IMR-90 (cell line): Measurements from ENCODE around the gene RBMS3. TPM values are rescaled to one million over a fixed set of nuclear protein-coding genes. Genes with fewer than 3 reads are reported as not detected.

ENCODE experiments used
- ATAC-seq: fragments of 200-7000 bp; cut with Tn5 transposase; 2 replicates; pipeline ENCODE4 v1.9.1; 2020; ENCODE audit warnings: low read depth, mild to moderate bottlenecking, moderate library complexity
- BruUV-seq: library from RNA; stranded (reverse); fragments of 400-500 nt; replicated peaks from 2 replicates; lab custom pipeline; 2021; lab: Mats Ljungman, UMichigan
- CTCF ChIA-PET: fragments of 300-600 bp; formaldehyde crosslinking; extraction: SDS; loops from one replicate; lab custom pipeline; 2021; ENCODE audit warnings: antibody characterized with exemption; lab: Yijun Ruan, JAX
- POLR2A ChIA-PET: fragments of 300-600 bp; sonication (Branson Sonifier 250); formaldehyde crosslinking; loops from one replicate; lab custom pipeline; 2022; ENCODE audit warnings: antibody characterized with exemption; ENCODE audit not compliant: unreplicated experiment; lab: Charles Lee
- DNase-seq: peaks from one replicate; pipeline ENCODE4 v3.0.0; 2013
- H2AFZ ChIP-seq: replicated peaks from 2 replicates; pipeline ENCODE3; 2013; ENCODE audit warnings: low read length, mild to moderate bottlenecking; ENCODE audit not compliant: poor library complexity
- H2AK5ac ChIP-seq: 2 replicates; pipeline ENCODE4 v1.6.1; 2013; ENCODE audit warnings: low read depth, low read length, inconsistent platforms
- H2AK9ac ChIP-seq: replicated peaks from 2 replicates; pipeline ENCODE3; 2013; ENCODE audit warnings: mild to moderate bottlenecking, low read depth, low read length, moderate library complexity; ENCODE audit not compliant: poor library complexity
- H2BK120ac ChIP-seq: 2 replicates; pipeline ENCODE4 v1.6.1; 2013; ENCODE audit warnings: low read depth, low read length, inconsistent platforms
- H2BK15ac ChIP-seq: 3 replicates; pipeline ENCODE4 v1.6.1; 2013; ENCODE audit warnings: low read depth, low read length, inconsistent platforms
- H2BK20ac ChIP-seq: 2 replicates; pipeline ENCODE4 v1.6.1; 2013; ENCODE audit warnings: low read depth, mild to moderate bottlenecking, inconsistent platforms, low read length, moderate library complexity
- H2BK5ac ChIP-seq: 2 replicates; pipeline ENCODE4 v1.6.1; 2013; ENCODE audit warnings: mild to moderate bottlenecking, low read depth, low read length, inconsistent platforms; ENCODE audit not compliant: poor library complexity, severe bottlenecking
- H3K14ac ChIP-seq: replicated peaks from 2 replicates; pipeline ENCODE4 v1.6.1; 2013; ENCODE audit warnings: low read depth, low read length, inconsistent platforms
- H3K18ac ChIP-seq: 2 replicates; pipeline ENCODE4 v1.6.1; 2013; ENCODE audit warnings: low read depth, low read length, control low read depth
- H3K23ac ChIP-seq: 2 replicates; pipeline ENCODE4 v1.6.1; 2013; ENCODE audit warnings: low read depth, low read length, inconsistent platforms
- H3K27ac ChIP-seq: 2 replicates; pipeline ENCODE4 v1.5.1; 2013; ENCODE audit warnings: mild to moderate bottlenecking, control low read depth, low read length; ENCODE audit not compliant: insufficient read depth
- H3K27me3 ChIP-seq: 2 replicates; pipeline ENCODE4 v1.6.1; 2013; ENCODE audit warnings: low read length; ENCODE audit not compliant: control insufficient read depth, insufficient read depth
- H3K36me3 ChIP-seq: 2 replicates; pipeline ENCODE4 v1.6.1; 2013; ENCODE audit warnings: low read length, mixed read lengths; ENCODE audit not compliant: control insufficient read depth, insufficient read depth
- H3K4ac ChIP-seq: 2 replicates; pipeline ENCODE4 v1.6.1; 2013; ENCODE audit warnings: low read depth, low read length, inconsistent platforms
- H3K4me1 ChIP-seq: 2 replicates; pipeline ENCODE4 v1.6.1; 2013; ENCODE audit warnings: low read length, mixed read lengths; ENCODE audit not compliant: control insufficient read depth, insufficient read depth
- H3K4me2 ChIP-seq: 2 replicates; pipeline ENCODE4 v1.6.1; 2013; ENCODE audit warnings: low read depth, mild to moderate bottlenecking, control low read depth, low read length, moderate library complexity
- H3K4me3 ChIP-seq: 2 replicates; pipeline ENCODE4 v1.5.1; 2013; ENCODE audit warnings: low read depth, mild to moderate bottlenecking, control low read depth, low read length, moderate library complexity; ENCODE audit not compliant: insufficient read depth
- H3K56ac ChIP-seq: 2 replicates; pipeline ENCODE4 v1.6.1; 2013; ENCODE audit warnings: low read length, inconsistent platforms; ENCODE audit not compliant: insufficient read depth; ENCODE audit errors: extremely low read depth
- H3K79me1 ChIP-seq, 2 experiments: 2 replicates each; pipeline ENCODE4 v1.6.1; 2013; ENCODE audit warnings: low read length in 2 of 2, inconsistent platforms in 1 of 2, low read depth in 1 of 2
- H3K9ac ChIP-seq: 2 replicates; pipeline ENCODE4 v1.6.1; 2013; ENCODE audit warnings: low read depth, low read length, control low read depth
- H3K9me1 ChIP-seq: 2 replicates; pipeline ENCODE4 v1.6.1; 2013; ENCODE audit warnings: low read length, inconsistent platforms; ENCODE audit not compliant: insufficient read depth
- H3K9me3 ChIP-seq: 2 replicates; pipeline ENCODE4 v1.6.1; 2013; ENCODE audit warnings: low read length; ENCODE audit not compliant: control insufficient read depth, insufficient read depth
- H4K20me1 ChIP-seq: 2 replicates; pipeline ENCODE4 v1.6.1; 2013; ENCODE audit warnings: low read length, inconsistent platforms; ENCODE audit not compliant: insufficient read depth
- H4K5ac ChIP-seq: 2 replicates; pipeline ENCODE4 v1.6.1; 2013; ENCODE audit warnings: mild to moderate bottlenecking, low read depth, low read length, control low read depth
- H4K8ac ChIP-seq, 2 experiments: 2 replicates each; pipeline ENCODE4 v1.6.1; 2013; ENCODE audit warnings: low read depth in 2 of 2, low read length in 2 of 2, control low read depth in 1 of 2, inconsistent platforms in 1 of 2
- H4K91ac ChIP-seq: 2 replicates; pipeline ENCODE4 v1.6.1; 2013; ENCODE audit warnings: low read depth, low read length, inconsistent platforms; ENCODE audit not compliant: insufficient read depth
- BHLHE40 ChIP-seq: fragments of 150-350 bp; IDR thresholded peaks from 2 replicates; pipeline ENCODE4 v1.6.1; 2016; ENCODE audit warnings: mild to moderate bottlenecking, low read depth, low read length
- FOS ChIP-seq: fragments of 150-350 bp; IDR thresholded peaks from 2 replicates; pipeline ENCODE4 v1.6.1; 2016; ENCODE audit warnings: low read depth, low read length
- MAZ ChIP-seq: IDR thresholded peaks from 2 replicates; pipeline ENCODE4 v1.6.1; 2012; ENCODE audit warnings: low read depth, mild to moderate bottlenecking, low read length, improper control_type of control experiment, moderate library complexity, borderline replicate concordance
- POLR2A ChIP-seq: IDR thresholded peaks from 2 replicates; pipeline ENCODE4 v1.6.1; 2012; ENCODE audit warnings: mild to moderate bottlenecking, low read depth, low read length
- WGBS, 2 experiments: methylation state at CpG; one replicate each; pipeline versions ENCODE4 v1.1.5 to v1.1.7; 2013; ENCODE audit warnings: missing lambda C conversion rate in 2 of 2; ENCODE audit not compliant: insufficient read length in 1 of 2; ENCODE audit errors: extremely low coverage in 2 of 2; 5-methylcytosine and 5-hydroxymethylcytosine counted together
- dilution Hi-C: fragments of 300-500 bp; cut with HindIII; formaldehyde crosslinking; loops from one replicate; pipeline ENCODE4 v1.14.3; 2018; ENCODE audit warnings: low sequenced_read_pairs; ENCODE audit not compliant: unreplicated experiment
- in situ Hi-C: fragments of 300-500 bp; cut with MboI; formaldehyde crosslinking; loops from 3 replicates; pipeline ENCODE4 v1.14.3; 2019; ENCODE audit warnings: low sequenced_read_pairs, inconsistent platforms, mixed read lengths
- intact Hi-C: fragments of 100-400 bp; cut with micrococcal nuclease; formaldehyde crosslinking; loops from 2 replicates; pipeline ENCODE4 v1.10.0; 2022
- polyA plus RNA-seq, 3 experiments: library from polyadenylated mRNA; depleted of rRNA; stranded (reverse); fragments of >200 nt; gene quantifications; 2 replicates each; pipeline ENCODE4 v1.2.3, GENCODE V29; 2012; ENCODE audit warnings: low replicate concordance in 1 of 3
- total RNA-seq: library from RNA; depleted of rRNA; stranded (reverse); fragments of >200 nt; gene quantifications from 2 replicates; pipeline ENCODE4 v1.2.3, GENCODE V29; 2012

The RBMS3 gene
- total and polyA plus RNA-seq, 2 of the 4 experiments (the other 2 are of a cell fraction), result 15.2 to 127 TPM

DNA sequence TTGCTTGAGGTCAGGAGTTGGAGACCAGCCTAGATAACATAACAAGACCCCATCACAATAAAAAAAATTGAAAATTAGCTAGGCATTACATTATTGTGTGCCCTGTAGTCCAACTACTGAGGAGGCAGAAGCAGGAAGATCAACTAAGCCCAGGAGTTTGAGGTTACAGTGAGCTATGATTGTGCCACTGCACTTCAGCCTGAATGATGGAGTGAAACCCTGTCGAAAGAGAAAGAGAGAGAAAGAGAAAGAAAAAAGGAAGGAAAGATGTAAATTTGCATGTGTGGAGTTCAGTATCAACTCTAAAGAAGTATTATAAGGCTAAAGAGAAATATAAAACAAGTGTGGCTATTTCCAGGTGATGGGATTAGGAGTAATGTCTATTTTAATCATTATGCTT is 661.4 kb downstream of the RBMS3 start:
- Histone ChIP-seq H2AK9ac (no peak overlapping the region), H3K14ac (no peak overlapping the region), H3K4me3 (no peak overlapping the region), H3K9me1 (no peaks in the 10 kb centered on the region; the same call in 1 of the 2 replicates), H3K4ac (no peak overlapping the region), H2BK5ac (no peak overlapping the region), H3K4me1 (no peaks in the 10 kb centered on the region), H3K56ac (no peak overlapping the region), H3K9me3 (no peaks in the 10 kb centered on the region), H4K8ac (no peak overlapping the region), H4K5ac (no peak overlapping the region), H3K36me3 (0 out of 2 replicates have a peak, but pooled peaks cover 1% of the 10 kb centered on the region), H3K79me1 (peaks cover 0 to 3% of the 10 kb centered on the region in 2 experiments; a peak in 1 of 4 replicates), H2AFZ (no peak overlapping the region), H3K27me3 (no peaks in the 10 kb centered on the region), H4K91ac (no peak overlapping the region), H2AK5ac (no peak overlapping the region), H3K9ac (no peak overlapping the region), H2BK20ac (no peak overlapping the region), H2BK120ac (no peak overlapping the region), H3K27ac (no peak overlapping the region), H3K18ac (no peak overlapping the region), H2BK15ac (no peak overlapping the region), H3K4me2 (no peak overlapping the region), H3K23ac (no peak overlapping the region), H4K20me1 (no peaks in the 10 kb centered on the region)
- intact Hi-C loops, result no loop called here
- in situ Hi-C loops, result no loop called here
- ATAC-seq (no peak), DNase-seq (no peak)
- ChIA-PET POLR2A (no interaction called here), CTCF (no interaction called here)
- BruUV-seq, result no TSS peak
- dilution Hi-C loops, result no loop called here
- TF ChIP-seq MAZ, result no peak
- no peak for TF ChIP-seq POLR2A
- no peak for TF ChIP-seq BHLHE40
- no peak for TF ChIP-seq FOS
- WGBS, 2 experiments, result no CpG with 5 or more reads among the region's 1 CpG
